Effector memory CD4-positive, alpha-beta T cell (primary cell): ENCODE measurements around the gene APBB1IP.
"Not testable (repeated sequence)": the region's sequence is repeated elsewhere in the genome, so short reads cannot be mapped to it uniquely, and the experiment has no call there.

Experiments used
- DNase-seq, 3 donors: peaks; one replicate each; pipeline ENCODE4 v3.0.0-alpha.2; 2020
- H3K27ac ChIP-seq: 2 replicates; pipeline ENCODE4 v1.7.0; 2013; ENCODE audit warnings: mild to moderate bottlenecking, low read length, moderate library complexity; ENCODE audit not compliant: insufficient read depth, poor library complexity, severe bottlenecking
- H3K27me3 ChIP-seq: replicated peaks from 2 replicates; pipeline ENCODE4 v1.7.0; 2013; ENCODE audit warnings: mild to moderate bottlenecking, low read length; ENCODE audit not compliant: insufficient read depth, control insufficient read depth, poor library complexity, severe bottlenecking
- H3K36me3 ChIP-seq: 2 replicates; pipeline ENCODE4 v1.7.0; 2013; ENCODE audit warnings: mild to moderate bottlenecking, low read length, moderate library complexity; ENCODE audit not compliant: control insufficient read depth, insufficient read depth
- H3K4me1 ChIP-seq: 2 replicates; pipeline ENCODE4 v1.7.0; 2013; ENCODE audit warnings: low read length, mild to moderate bottlenecking; ENCODE audit not compliant: control insufficient read depth, insufficient read depth, poor library complexity, severe bottlenecking
- H3K4me3 ChIP-seq: 2 replicates; pipeline ENCODE4 v1.7.0; 2013; ENCODE audit warnings: low read length, low read depth, mild to moderate bottlenecking; ENCODE audit not compliant: insufficient read depth, poor library complexity, severe bottlenecking
- H3K9me3 ChIP-seq: 2 replicates; pipeline ENCODE4 v1.7.0; 2013; ENCODE audit warnings: mild to moderate bottlenecking, low read length, moderate library complexity; ENCODE audit not compliant: control insufficient read depth

The APBB1IP gene

GRCh38 chr10:26502986-26503385, 64.8 kb downstream of the APBB1IP start:
- Histone ChIP-seq H3K4me3 (no peak overlapping the region), H3K27me3 (no peaks in the 10 kb centered on the region), H3K4me1 (peaks cover 3% of the 10 kb centered on the region), H3K9me3 (no peaks in the 10 kb centered on the region), H3K36me3 (peaks cover 81% of the 10 kb centered on the region), H3K27ac (no peak overlapping the region)
- DNase-seq, result no peak

- Histone ChIP-seq H3K27me3 (no peaks in the 10 kb centered on the region), H3K4me1 (peaks cover 3% of the 10 kb centered on the region), H3K9me3 (no peaks in the 10 kb centered on the region), H3K4me3 (no peak overlapping the region), H3K27ac (no peak overlapping the region), H3K36me3 (peaks cover 71% of the 10 kb centered on the region)
- DNase-seq, result no peak
Observed at GRCh38 chr10:26503911-26504310, 65.8 kb downstream of the APBB1IP start.

GRCh38 chr10:26504429-26504828, 66.3 kb downstream of the APBB1IP start:
- not testable (repeated sequence) for DNase-seq, H3K27ac ChIP-seq, H3K9me3 ChIP-seq, H3K4me3 ChIP-seq, H3K27me3 ChIP-seq, H3K4me1 ChIP-seq
- peaks cover 70% of the 10 kb centered on the region for H3K36me3 ChIP-seq

GRCh38 chr10:26505491-26505890, 67.3 kb downstream of the APBB1IP start:
- peaks cover 3% of the 10 kb centered on the region for H3K4me1 ChIP-seq
- no peak overlapping the region for H3K4me3 ChIP-seq
- no peaks in the 10 kb centered on the region for H3K27me3 ChIP-seq
- H3K36me3 ChIP-seq, result peaks cover 66% of the 10 kb centered on the region
- H3K9me3 ChIP-seq, result no peaks in the 10 kb centered on the region
- H3K27ac ChIP-seq, result no peak overlapping the region
- no peak for DNase-seq

GRCh38 chr10:26506736-26507135, 68.6 kb downstream of the APBB1IP start:
- no peak for DNase-seq
- no peak overlapping the region for H3K27ac ChIP-seq
- H3K4me1 ChIP-seq, result peaks cover 3% of the 10 kb centered on the region
- H3K36me3 ChIP-seq, result peaks cover 62% of the 10 kb centered on the region
- H3K27me3 ChIP-seq, result no peaks in the 10 kb centered on the region
- no peak overlapping the region for H3K4me3 ChIP-seq
- H3K9me3 ChIP-seq, result no peaks in the 10 kb centered on the region

GRCh38 chr10:26507441-26507840, 69.3 kb downstream of the APBB1IP start:
- no peak for DNase-seq
- H3K27ac ChIP-seq, result no peak overlapping the region
- H3K4me3 ChIP-seq, result no peak overlapping the region
- H3K4me1 ChIP-seq, result peaks cover 3% of the 10 kb centered on the region
- no peaks in the 10 kb centered on the region for H3K9me3 ChIP-seq
- H3K27me3 ChIP-seq, result no peaks in the 10 kb centered on the region
- H3K36me3 ChIP-seq, result peaks cover 65% of the 10 kb centered on the region

- H3K4me1 ChIP-seq, result peaks cover 3% of the 10 kb centered on the region
- no peak overlapping the region for H3K4me3 ChIP-seq
- H3K27ac ChIP-seq, result no peak overlapping the region
- H3K36me3 ChIP-seq, result peaks cover 66% of the 10 kb centered on the region
- H3K27me3 ChIP-seq, result no peaks in the 10 kb centered on the region
- no peak for DNase-seq
- no peaks in the 10 kb centered on the region for H3K9me3 ChIP-seq
Observed at GRCh38 chr10:26508016-26508415, 69.9 kb downstream of the APBB1IP start.

- Histone ChIP-seq H3K27me3 (no peaks in the 10 kb centered on the region), H3K27ac (no peak overlapping the region), H3K4me3 (no peak overlapping the region), H3K36me3 (peaks cover 68% of the 10 kb centered on the region), H3K9me3 (no peaks in the 10 kb centered on the region), H3K4me1 (no peaks in the 10 kb centered on the region)
- no peak for DNase-seq
Observed at GRCh38 chr10:26509307-26509706, 71.2 kb downstream of the APBB1IP start.

GRCh38 chr10:26513101-26513500, 75.0 kb downstream of the APBB1IP start:
- Histone ChIP-seq H3K4me3 (no peak overlapping the region), H3K27ac (no peak overlapping the region), H3K36me3 (peaks cover 58% of the 10 kb centered on the region), H3K27me3 (no peaks in the 10 kb centered on the region), H3K4me1 (no peaks in the 10 kb centered on the region), H3K9me3 (no peaks in the 10 kb centered on the region)
- no peak for DNase-seq

- Histone ChIP-seq H3K4me1 (no peaks in the 10 kb centered on the region), H3K4me3 (no peak overlapping the region), H3K36me3 (peaks cover 63% of the 10 kb centered on the region), H3K27me3 (no peaks in the 10 kb centered on the region), H3K27ac (no peak overlapping the region), H3K9me3 (no peaks in the 10 kb centered on the region)
- DNase-seq, result no peak
Observed at GRCh38 chr10:26516540-26517101, 78.5 kb downstream of the APBB1IP start.
